ENCODE data around the gene IGHMBP2. TPM values are rescaled to one million over a fixed set of nuclear protein-coding genes. Genes with fewer than 3 reads are reported as not detected.
A peak's percentile ranks its signal among the peaks of the same experiment; 100 is the strongest.

Gene IGHMBP2
- total RNA-seq, 4 donors from 2014 or later: 25.2 to 195 (median 111) TPM

- H3K4me3 ChIP-seq: no peak overlapping the region
- H3K4me1 ChIP-seq: peaks cover 13 to 18% (median 14%) of the 10 kb centered on the region in 4 donors
- in situ Hi-C loops (cut with MboI; ENCODE audit: low pct_ligation_motif_present in 1 of 4, low pct_unique_long_range_greater_than_20kb in 1 of 4, low sequenced_read_pairs in 3 of 4): no loop called here
- intact Hi-C loops (cut with DNase I; ENCODE audit: low total_unique reads): no loop called here
- peak overlapping the region in 3 of 4 donors; percentile 81 to 89 (median 85) for H3K27ac ChIP-seq
- DNase-seq: no peak
- TF ChIP-seq EP300 (IDR thresholded peaks at IDR 0.05; ENCODE audit: low read depth): no peak
- no peak for TF ChIP-seq POLR2AphosphoS5 (IDR thresholded peaks at IDR 0.05)
- no peak for TF ChIP-seq CTCF (IDR thresholded peaks at IDR 0.05)
- no peak for TF ChIP-seq POLR2A (IDR thresholded peaks at IDR 0.05)
- no peaks in the 10 kb centered on the region for H3K9me3 ChIP-seq
- peaks cover 0 to 14% (median 5%) of the 10 kb centered on the region in 4 donors for H3K36me3 ChIP-seq
- 87% methylated on average over 33 of the region's 33 CpGs; no CpG with 5 or more reads in 1 of the 2 donors for WGBS, 2 donors (ENCODE audit: low coverage in 1 of 2)
- no peaks in the 10 kb centered on the region for H3K27me3 ChIP-seq
These were observed 36.2 kb downstream of the IGHMBP2 start for GRCh38 chr11:68939583-68940555.

- peaks cover 0 to 14% (median 5%) of the 10 kb centered on the region in 4 donors for H3K36me3 ChIP-seq
- TF ChIP-seq EP300 (IDR thresholded peaks at IDR 0.05; ENCODE audit: low read depth) (no peak), POLR2A (IDR thresholded peaks at IDR 0.05) (no peak), CTCF (IDR thresholded peaks at IDR 0.05) (no peak), POLR2AphosphoS5 (IDR thresholded peaks at IDR 0.05) (no peak)
- no peaks in the 10 kb centered on the region for H3K9me3 ChIP-seq
- H3K4me1 ChIP-seq: peaks cover 13 to 20% (median 16%) of the 10 kb centered on the region in 4 donors
- DNase-seq: no peak
- in situ Hi-C loops (cut with MboI; ENCODE audit: low pct_ligation_motif_present in 1 of 4, low pct_unique_long_range_greater_than_20kb in 1 of 4, low sequenced_read_pairs in 3 of 4) (no loop called here), intact Hi-C loops (cut with DNase I; ENCODE audit: low total_unique reads) (no loop called here)
- no peaks in the 10 kb centered on the region for H3K27me3 ChIP-seq
- H3K27ac ChIP-seq: peak overlapping the region; percentile 79 to 89 (median 83)
- no peak overlapping the region for H3K4me3 ChIP-seq
- 89 to 92% methylated on average over 8 to 20 of the region's 20 CpGs for WGBS, 2 donors (ENCODE audit: low coverage in 1 of 2)
These were observed 37.1 kb downstream of the IGHMBP2 start for GRCh38 chr11:68940651-68941323.

- Histone ChIP-seq H3K27me3 (no peaks in the 10 kb centered on the region), H3K4me3 (no peak overlapping the region), H3K9me3 (no peaks in the 10 kb centered on the region), H3K36me3 (peaks cover 0 to 11% (median 3%) of the 10 kb centered on the region in 4 donors), H3K4me1 (peaks cover 13 to 23% (median 18%) of the 10 kb centered on the region in 4 donors), H3K27ac (peak overlapping the region; percentile 79 to 89 (median 83))
- no peak for TF ChIP-seq EP300 (IDR thresholded peaks at IDR 0.05; ENCODE audit: low read depth)
- TF ChIP-seq CTCF (IDR thresholded peaks at IDR 0.05): no peak
- TF ChIP-seq POLR2A (IDR thresholded peaks at IDR 0.05): no peak
- TF ChIP-seq POLR2AphosphoS5 (IDR thresholded peaks at IDR 0.05): no peak
- in situ Hi-C loops (cut with MboI; ENCODE audit: low pct_ligation_motif_present in 1 of 4, low pct_unique_long_range_greater_than_20kb in 1 of 4, low sequenced_read_pairs in 3 of 4) (no loop called here), intact Hi-C loops (cut with DNase I; ENCODE audit: low total_unique reads) (no loop called here)
- WGBS, 2 donors (ENCODE audit: low coverage in 1 of 2): 85% methylated on average over 15 of the region's 18 CpGs; no CpG with 5 or more reads in 1 of the 2 donors
- DNase-seq: no peak
These were observed 37.8 kb downstream of the IGHMBP2 start for GRCh38 chr11:68941324-68942094.
